Fibroblast of skin of abdomen (primary cell): ENCODE data around the gene PGAM2. TPM values are rescaled to one million over a fixed set of nuclear protein-coding genes. Genes with fewer than 3 reads are reported as not detected.

ENCODE experiments used
- DNase-seq: peaks from one replicate; pipeline ENCODE4 v3.0.0-alpha.2; 2013
- polyA plus RNA-seq, 2 experiments: library from polyadenylated mRNA; unstranded; fragments of 120-200 nt; gene quantifications; one replicate each; pipeline ENCODE4 v1.2.1, GENCODE V29; 2013; ENCODE audit not compliant: insufficient read length in 2 of 2

Gene PGAM2
- polyA plus RNA-seq (2013, experiment 1 of 2; ENCODE audit: insufficient read length): 0.44 TPM
- not detected for polyA plus RNA-seq (2013, experiment 2 of 2; ENCODE audit: insufficient read length)

DNA sequence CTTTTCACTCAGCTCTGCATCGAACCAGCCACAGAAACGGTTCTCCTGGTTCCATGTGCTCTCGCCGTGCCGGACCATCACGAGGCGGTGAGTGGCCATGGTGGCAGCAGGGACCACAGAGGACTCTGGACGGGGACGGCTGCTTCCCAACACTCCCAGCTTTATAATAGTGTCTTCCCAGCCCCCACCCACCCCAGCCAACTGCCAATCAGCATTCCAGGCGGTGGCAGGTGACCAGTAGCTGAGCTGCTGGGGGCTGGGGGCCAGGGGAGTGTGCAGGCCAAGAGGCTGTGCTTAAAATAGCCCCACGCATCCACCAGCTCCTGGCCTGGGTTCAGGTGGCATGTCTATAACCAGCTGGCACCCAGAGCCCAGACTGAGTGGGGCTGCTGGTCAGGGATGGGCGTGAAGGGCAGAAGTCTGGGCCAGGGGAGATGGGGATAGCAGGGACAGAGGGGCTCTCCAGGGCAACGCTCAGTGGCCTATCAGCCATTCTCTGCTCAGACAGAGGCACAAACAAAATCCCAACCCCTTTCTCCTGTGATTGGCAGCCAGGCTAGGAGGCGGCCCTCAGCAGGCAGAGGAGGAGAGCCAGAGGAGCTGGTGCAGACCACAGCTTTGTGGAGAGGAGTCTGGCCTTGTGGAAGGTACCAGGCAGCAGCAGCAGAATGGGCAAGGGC, at the start of gene PGAM2:
TSS of gene PGAM2 (minus strand) at position 137 of the 680 bp plus-strand sequence. CDS start at position 99, 38 bp downstream.
- peak; percentile 17 for DNase-seq

DNA sequence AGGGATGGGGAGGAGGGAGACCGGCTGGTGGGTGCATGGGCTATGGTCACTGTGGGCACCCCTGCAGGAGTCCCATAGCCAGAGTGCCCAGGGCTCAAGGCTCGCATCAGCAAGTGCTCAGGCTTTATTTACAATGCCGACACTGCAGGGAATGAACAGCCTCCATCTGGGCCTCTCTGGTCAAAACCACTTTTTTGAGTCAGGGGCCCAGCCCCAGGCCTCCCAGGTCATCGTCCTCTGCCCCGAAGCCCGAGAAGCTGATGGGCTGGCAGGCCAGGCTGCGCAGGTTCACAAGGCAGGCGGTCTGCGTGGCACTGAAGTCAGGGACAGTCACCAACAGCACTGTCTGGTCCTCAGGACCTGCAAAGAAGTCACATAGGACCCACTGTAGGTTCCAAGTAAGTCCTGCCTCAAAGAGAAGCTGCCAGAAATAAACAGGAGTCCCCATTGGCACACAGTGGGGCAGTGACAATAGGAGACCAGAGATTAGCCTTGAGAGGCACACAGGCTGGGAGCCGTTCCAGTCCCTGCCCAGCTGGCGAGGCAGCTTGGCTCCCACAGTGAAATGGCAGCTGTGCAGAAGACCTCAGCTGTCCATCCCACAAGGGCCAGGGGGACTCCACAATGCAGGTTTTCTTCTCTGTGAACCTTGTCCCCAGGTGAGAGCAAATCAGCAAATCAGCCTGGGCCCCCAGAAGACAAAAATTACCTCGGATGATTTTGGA, 49.4 kb upstream of the PGAM2 start:
- DNase-seq: no peak

DNA sequence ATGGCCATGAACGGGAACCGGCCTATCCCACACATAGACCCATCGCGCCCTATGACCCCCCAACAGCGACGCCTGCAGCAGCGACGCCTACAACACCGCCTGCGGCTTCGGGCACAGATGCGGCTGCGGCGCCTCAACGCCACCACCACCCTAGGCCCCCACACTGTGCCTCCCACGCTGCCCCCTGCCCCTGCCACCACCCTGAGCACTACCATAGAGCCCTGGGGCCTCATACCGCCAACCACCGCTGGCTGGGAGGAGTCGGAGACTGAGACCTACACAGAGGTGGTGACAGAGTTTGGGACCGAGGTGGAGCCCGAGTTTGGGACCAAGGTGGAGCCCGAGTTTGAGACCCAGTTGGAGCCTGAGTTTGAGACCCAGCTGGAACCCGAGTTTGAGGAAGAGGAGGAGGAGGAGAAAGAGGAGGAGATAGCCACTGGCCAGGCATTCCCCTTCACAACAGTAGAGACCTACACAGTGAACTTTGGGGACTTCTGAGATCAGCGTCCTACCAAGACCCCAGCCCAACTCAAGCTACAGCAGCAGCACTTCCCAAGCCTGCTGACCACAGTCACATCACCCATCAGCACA, 48.5 kb upstream of the PGAM2 start:
- no peak for DNase-seq

DNA sequence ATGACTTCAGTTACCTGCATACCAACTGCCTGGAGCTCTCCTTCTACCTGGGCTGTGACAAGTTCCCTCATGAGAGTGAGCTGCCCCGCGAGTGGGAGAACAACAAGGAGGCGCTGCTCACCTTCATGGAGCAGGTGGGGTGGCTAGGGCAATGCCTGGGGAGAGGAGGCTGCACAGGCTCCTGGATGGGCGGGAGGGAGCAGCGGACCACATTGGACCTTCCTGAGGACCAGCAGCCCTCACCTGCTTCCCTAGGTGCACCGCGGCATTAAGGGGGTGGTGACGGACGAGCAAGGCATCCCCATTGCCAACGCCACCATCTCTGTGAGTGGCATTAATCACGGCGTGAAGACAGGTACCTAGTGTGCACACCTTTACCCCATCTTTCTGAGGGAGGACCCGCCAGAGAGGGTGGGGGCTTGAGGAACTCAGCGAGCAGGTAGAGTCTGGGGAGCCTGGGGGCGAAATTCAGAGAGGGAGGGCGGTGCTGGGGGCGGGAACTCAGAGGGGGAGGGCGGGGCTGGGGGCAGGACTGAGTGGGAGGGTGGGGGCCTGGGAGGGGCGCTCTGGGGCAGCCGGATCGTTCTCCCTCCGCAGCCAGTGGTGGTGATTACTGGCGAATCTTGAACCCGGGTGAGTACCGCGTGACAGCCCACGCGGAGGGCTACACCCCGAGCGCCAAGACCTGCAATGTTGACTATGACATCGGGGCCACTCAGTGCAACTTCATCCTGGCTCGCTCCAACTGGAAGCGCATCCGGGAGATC, 47.8 kb upstream of the PGAM2 start:
- DNase-seq: no peak

DNA sequence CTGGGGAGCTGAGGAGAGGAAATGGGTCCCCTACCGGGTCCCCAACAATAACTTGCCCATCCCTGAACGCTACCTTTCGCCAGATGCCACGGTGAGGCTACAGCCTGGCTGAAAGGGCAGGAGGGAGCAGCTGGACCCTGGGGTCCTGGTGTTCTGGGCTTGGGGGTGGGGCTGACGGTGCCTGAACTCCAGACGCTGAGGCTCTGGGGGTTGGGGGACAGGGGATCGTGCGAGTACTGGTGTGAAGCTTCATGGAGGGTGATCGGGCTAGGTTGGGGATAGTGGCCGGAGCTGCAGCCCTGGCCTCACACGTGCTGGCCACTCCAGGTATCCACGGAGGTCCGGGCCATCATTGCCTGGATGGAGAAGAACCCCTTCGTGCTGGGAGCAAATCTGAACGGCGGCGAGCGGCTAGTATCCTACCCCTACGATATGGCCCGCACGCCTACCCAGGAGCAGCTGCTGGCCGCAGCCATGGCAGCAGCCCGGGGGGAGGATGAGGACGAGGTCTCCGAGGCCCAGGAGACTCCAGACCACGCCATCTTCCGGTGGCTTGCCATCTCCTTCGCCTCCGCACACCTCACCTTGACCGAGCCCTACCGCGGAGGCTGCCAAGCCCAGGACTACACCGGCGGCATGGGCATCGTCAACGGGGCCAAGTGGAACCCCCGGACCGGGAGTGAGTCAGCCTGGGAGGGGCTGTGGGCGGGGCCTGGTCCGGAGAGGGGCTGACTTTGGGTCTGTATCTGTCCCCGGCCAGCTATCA, 47.0 kb upstream of the PGAM2 start:
- DNase-seq: no peak

DNA sequence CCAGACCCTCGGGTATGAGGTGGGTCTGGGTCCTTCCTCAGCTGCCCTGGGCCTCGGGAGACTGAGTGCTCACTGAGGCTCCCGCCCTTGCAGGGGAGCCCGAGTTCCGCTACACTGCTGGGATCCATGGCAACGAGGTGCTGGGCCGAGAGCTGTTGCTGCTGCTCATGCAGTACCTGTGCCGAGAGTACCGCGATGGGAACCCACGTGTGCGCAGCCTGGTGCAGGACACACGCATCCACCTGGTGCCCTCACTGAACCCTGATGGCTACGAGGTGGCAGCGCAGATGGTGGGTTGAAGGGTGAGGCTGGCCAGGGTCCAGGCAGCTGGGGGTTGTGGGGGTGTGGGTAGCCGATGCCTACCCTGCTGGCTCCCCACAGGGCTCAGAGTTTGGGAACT, 46.4 kb upstream of the PGAM2 start:
- no peak for DNase-seq

DNA sequence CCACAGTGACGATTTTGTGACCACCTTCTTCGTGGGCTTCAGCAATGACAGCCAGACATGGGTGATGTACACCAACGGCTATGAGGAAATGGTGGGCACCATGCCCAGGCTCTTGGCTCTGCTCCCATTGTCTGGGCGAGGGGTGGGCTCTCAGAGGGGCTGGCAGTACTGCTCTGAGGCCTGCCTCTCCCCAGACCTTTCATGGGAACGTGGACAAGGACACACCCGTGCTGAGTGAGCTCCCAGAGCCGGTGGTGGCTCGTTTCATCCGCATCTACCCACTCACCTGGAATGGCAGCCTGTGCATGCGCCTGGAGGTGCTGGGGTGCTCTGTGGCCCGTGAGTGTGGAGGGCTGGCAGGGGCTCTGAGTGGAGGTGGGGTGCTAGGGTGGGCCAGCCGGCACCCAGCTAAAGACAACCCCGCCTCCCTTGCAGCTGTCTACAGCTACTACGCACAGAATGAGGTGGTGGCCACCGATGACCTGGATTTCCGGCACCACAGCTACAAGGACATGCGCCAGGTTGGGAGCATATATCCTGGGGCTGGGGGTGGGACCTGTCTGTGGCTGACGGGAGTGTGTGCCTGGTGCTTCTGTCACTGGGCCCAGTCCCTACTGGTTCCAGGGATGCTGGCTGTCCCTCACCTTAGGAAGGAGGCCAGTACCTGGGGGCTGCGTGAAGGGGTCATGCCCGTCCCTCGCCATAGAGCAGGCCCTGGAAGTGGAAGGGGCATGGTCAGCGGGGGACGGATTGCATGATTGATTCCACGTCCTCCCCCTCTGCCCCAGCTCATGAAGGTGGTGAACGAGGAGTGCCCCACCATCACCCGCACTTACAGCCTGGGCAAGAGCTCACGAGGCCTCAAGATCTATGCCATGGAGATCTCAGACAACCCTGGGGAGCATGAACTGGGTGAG, 45.6 kb upstream of the PGAM2 start:
- no peak for DNase-seq

DNA sequence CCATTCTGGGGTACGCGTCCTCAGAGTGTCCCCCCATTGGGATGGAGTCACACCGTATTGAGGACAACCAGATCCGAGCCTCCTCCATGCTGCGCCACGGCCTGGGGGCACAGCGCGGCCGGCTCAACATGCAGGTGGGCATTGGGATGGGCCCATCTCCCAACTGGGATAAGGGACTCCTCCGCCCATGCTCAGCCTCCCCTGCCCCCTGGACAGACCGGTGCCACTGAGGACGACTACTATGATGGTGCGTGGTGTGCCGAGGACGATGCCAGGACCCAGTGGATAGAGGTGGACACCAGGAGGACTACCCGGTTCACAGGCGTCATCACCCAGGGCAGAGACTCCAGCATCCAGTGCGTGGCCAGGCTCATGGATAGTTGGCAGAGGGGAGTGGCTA, 44.6 kb upstream of the PGAM2 start:
- DNase-seq: no peak

DNA sequence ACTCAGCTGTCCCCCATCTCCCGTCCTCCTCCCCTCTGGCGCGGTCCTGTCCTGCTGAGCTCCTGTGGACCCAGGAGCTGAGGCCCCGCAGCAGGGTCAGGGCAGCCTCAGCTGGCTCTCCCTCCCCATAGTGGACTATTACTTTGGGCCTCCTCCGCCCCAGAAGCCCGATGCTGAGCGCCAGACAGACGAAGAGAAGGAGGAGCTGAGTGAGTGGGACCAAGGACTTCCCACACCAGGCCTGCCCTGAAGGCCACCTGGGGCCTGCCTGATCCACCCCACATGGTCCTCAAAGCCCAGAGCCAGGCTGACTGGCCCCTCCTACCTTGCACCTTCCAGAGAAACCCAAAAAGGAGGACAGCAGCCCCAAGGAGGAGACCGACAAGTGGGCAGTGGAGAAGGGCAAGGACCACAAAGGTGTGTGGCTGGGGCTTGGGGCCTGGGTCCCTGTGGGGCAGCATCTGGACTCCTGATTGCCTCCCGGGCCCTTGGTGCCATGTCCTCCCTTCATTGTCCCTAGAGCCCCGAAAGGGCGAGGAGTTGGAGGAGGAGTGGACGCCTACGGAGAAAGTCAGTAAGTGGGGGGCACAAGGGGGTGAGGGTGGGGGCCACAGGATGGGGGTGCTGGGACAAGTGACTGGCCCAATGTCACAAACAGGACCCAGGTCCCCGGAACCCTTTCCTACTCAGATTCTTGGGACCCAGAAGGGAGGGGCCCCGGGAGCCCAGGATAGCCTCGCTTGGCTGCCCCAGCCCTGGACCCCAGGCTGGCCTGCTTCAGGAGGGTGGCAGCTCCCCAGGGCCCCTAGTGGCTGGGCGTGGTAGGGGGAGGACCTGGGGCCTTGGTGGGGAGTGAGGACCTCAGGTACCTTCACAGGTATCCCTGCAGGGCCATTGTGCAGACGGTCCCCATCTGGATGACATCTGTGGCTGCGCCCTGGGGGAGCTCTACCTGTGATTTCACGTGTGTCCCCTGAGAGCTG, 43.7 kb upstream of the PGAM2 start:
- no peak for DNase-seq

DNA sequence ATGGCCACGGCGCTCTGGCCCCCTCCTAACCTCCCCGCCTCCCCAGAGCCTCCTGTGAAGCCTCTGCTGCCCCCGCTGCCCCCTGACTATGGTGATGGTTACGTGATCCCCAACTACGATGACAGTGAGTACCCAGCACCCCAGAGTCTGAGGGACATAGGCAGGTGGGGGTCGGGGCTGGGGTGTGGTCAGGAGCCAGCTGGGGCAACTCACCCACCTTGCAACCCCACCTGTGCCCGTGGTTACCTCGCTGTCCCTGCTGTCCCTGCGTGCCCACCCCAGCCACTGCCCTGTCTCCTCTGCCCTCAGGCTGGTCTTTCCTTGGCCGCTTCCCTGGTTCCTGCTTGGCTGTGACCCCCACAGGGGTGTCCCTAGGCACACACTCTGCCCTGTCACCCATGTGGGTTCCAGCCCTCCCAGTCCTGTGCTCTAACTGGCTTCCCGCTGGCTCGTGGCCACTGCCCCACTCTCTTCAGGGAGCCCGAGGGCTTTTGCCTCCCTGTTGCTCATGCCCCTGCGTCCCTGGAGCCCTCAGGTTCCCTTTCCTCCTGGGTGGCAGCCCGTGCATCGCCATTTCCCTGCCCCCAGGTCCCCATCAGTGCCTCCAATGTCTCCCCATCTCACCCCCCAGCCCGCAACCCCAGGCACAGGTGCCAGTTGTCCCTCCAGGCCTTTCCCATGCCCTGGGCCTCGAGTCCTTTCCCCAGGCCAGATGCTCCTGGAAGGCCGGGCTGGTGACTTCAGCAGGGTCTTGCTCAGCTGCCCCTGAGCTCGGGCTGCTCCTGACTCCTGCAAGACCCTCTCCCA, 42.8 kb upstream of the PGAM2 start:
- DNase-seq: no peak

DNA sequence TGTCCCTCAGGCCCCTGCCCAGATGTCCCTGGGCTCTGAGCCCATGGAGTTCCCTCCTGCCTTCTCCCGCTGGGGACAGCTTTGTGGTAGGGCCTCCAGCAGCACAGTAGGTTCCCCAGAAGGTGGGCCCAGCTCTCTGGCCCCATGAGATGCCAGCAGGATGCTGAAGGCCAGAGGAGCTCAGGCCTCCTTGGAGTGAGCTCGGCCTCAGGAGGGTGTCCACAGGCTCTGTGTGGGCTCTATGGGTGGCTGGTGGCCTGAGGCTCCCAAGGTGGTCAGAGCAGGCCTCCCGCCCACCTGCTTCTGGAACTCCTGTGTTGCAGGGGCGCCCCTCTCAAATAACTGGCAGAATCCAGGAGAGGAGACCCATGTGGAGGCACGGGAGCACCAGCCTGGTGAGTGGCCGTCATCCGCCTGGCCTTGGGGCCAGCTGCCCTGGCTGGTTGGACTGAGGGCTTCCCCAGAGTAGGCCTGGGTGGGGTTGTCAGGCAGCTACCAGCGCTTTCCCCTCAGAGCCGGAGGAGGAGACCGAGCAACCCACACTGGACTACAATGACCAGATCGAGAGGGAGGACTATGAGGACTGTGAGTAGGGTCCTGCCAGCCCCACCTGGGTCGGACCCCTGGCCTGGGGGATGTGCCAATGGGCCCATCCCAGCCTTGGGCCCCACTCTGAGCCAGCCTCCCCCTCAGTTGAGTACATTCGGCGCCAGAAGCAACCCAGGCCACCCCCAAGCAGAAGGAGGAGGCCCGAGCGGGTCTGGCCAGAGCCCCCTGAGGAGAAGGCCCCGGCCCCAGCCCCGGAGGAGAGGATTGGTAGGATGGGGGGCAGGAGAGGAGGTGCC, 42.0 kb upstream of the PGAM2 start:
- no peak for DNase-seq

DNA sequence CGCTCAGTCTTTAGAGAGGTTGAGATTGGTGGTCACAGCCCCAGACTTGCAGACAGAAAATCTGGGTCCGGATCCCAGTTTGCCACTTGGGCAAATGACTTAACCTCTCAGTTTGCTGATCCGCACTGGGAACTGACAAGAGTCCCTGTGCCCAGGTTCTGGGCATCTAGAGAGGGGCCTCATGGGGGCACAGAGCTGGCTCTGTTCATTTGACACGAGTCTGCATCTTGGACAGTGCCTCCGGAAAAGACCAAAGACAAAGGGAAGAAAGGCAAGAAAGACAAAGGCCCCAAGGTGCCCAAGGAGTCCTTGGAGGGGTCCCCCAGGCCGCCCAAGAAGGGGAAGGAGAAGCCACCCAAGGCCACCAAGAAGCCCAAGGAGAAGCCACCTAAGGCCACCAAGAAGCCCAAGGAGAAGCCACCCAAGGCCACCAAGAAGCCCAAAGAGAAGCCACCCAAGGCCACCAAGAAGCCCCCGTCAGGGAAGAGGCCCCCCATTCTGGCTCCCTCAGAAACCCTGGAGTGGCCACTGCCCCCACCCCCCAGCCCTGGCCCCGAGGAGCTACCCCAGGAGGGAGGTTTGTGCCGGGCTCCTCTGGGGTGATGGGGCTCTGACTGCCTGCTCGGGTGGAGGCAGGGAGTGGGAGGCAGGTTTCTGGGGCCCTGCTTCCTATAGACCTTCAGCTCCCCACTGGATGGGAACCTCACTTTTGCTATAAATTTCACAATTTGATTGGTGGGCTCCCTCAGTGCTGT, 41.1 kb upstream of the PGAM2 start:
- DNase-seq: no peak

DNA sequence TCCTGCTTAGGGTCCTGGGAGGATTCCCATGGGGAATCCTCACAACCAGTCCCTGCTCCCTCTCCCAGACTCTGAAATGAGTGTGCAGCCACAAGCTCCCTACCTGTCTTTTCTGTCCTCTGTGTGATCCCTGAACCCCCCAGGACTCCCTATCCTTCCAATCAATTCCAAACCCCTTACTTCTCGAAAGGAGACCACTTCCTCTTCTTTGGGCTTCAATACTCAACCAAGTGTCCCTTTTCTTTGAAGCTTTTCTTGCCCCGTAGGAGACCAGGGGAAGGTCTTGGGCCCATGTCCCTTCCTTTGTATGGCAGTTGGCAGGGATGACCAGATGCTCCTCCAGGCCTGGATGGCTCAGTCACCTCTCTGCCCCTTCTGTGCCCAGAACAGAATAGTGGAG, 40.5 kb upstream of the PGAM2 start:
- no peak for DNase-seq

DNA sequence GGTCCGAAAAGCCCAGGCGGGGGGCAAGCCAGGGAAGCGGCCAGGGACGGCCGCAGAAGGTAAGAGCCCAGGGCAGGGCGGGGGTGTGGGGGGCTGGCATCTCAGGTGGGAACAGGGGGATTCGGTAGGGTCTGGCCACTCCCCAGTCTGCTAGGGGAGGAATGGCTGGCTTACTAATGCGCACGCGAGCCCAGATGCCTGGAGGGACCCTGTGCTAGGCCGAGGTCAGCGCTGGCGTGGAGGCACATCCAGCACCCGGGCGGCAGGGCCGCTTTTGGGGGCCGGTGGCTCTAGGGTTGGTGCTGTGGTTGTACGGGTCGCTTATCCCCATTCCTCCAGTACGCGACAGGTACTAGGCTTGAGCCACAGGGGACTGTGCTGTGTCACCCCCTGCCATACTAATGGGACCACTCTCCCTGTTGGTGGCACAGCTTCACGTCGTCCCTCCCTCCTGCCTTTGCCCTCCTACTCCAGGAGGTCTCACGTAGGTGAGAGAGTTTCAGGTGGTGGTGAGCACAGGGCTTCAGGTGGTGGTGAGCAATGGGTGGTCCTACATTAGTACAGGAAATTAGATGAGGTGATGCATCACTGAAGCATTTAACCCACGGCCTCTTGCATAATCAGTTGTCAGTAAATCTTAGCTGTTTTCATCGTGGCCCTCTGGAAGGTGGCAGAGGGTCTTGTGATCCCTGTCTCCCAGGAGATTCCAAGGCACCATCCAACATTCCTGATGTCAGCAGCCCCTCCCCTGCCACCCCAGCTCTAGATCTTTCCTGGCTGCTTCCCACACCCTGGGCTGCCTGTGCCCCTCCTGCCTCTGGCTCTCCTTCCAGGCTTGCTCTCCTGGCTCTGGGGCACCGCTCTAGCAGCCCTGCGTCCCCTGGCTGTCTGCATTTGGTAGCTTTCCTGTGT, 39.7 kb upstream of the PGAM2 start:
- DNase-seq: peak; percentile 73

DNA sequence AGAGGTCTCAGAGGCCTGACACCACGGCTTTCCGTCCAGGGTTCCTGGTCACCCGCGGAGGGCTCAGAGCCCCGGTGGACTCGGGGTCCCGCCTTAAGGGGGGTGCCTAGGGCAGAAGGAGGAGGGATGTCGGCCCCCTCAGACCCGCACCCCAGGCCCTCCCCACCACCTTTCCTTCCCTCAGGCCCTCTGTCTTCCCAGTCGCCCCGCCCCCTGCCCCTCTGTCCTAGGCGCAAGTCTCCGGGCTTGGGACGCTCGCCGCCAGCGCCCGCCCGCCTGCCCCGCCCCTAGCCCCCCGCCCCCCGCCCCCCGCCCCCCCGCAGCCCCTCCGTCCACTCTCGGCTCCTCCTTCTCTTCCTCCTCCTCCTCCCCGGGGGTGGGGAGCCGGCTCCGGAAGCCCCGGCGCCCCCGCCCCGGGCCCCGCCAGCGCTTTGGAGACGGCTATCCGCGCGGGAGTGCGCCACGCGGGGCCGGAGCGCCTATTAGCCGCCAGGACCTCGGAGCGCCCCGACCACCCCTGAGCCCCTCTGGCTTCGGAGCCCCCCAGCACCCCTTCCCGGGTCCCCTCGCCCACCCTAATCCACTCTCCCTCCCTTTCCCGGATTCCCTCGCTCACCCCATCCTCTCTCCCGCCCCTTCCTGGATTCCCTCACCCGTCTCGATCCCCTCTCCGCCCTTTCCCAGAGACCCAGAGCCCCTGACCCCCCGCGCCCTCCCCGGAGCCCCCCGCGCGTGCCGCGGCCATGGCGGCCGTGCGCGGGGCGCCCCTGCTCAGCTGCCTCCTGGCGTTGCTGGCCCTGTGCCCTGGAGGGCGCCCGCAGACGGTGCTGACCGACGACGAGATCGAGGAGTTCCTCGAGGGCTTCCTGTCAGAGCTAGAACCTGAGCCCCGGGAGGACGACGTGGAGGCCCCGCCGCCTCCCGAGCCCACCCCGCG, 38.8 kb upstream of the PGAM2 start, which contains the start of gene AEBP1:
TSS of gene AEBP1 (plus strand) at position 423 of the 937 bp plus-strand sequence. CDS start at position 744, 321 bp downstream.
- peak; percentile 36 for DNase-seq
